SJSA1 (cell line): Measurements from ENCODE around the gene PNMA6A. TPM values are rescaled to one million over a fixed set of nuclear protein-coding genes. Genes with fewer than 3 reads are reported as not detected.
"Not testable (repeated sequence)": the region's sequence is repeated elsewhere in the genome, so short reads cannot be mapped to it uniquely, and the experiment has no call there.

ENCODE experiments used
- DNase-seq, 2 experiments: peaks; one replicate each; pipeline ENCODE4 v3.0.0-alpha.2; 2015 to 2020; ENCODE audit warnings: low spot score in 2 of 2, low read depth in 1 of 2
- H3K27ac ChIP-seq: fragments of 250-450 bp; sonication (Bioruptor Pico); 2 replicates; pipeline ENCODE4 v1.5.1; 2020; ENCODE audit warnings: mild to moderate bottlenecking, moderate library complexity
- H3K27me3 ChIP-seq: fragments of 250-450 bp; sonication (Bioruptor Pico); replicated peaks from 2 replicates; pipeline ENCODE4 v1.5.1; 2020; ENCODE audit warnings: mild to moderate bottlenecking, moderate library complexity
- H3K36me3 ChIP-seq: fragments of 250-450 bp; sonication (Bioruptor Pico); 2 replicates; pipeline ENCODE4 v1.5.1; 2020; ENCODE audit warnings: mild to moderate bottlenecking
- H3K4me1 ChIP-seq: fragments of 250-450 bp; sonication (Bioruptor Pico); replicated peaks from 2 replicates; pipeline ENCODE4 v1.6.1; 2021; ENCODE audit warnings: mild to moderate bottlenecking
- H3K4me3 ChIP-seq: fragments of 250-450 bp; sonication (Bioruptor Pico); 2 replicates; pipeline ENCODE4 v1.5.1; 2020; ENCODE audit warnings: mild to moderate bottlenecking
- H3K9me3 ChIP-seq: fragments of 250-450 bp; sonication (Bioruptor Pico); replicated peaks from 2 replicates; pipeline ENCODE4 v1.5.1; 2020; ENCODE audit warnings: mild to moderate bottlenecking
- total RNA-seq: library from RNA; depleted of rRNA; stranded (reverse); fragments of >200 nt; shearing (Covaris generic); gene quantifications from 2 replicates; pipeline ENCODE4 v1.2.3, GENCODE V29; 2014; rRNA removed

PNMA6A gene
- total RNA-seq, result not detected in 2 replicates

DNA sequence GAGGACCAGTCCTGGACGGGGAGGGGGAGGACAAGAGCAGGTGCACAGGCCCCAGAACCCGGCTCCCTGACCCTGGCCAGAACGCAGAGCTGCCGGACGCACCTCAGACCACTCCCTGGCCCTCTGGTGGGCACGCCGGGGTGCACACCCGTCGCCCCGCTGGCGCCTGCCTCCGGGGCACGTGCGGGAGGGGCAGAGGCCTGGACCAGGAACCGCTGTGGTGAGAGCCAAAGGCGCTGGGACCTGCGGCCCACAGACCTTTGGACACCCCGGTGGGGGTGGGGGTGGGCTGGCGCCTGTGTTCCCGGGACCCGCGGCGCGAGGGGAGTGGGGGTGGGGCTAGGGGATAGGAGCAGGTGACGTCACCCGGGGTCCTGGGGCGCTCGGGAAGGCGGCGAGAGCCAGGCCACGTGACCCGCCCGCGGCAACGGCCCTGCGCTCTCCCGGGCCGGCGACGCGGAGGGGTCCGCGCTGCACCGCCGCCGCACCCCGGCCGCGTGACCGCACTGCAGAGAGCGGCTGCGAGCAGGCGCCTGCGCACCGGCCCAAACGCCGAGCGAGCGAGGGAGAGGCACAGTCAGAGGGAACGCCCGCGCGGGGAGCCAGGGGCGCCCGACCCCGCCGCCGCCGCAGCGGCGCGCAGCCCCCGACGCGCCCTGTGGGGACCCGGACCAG lies at the start of gene PNMA6A:
TSS of gene PNMA6A (plus strand) at position 546 of the 675 bp plus-strand sequence. CDS start 609 bp downstream, outside the sequence.
- DNase-seq, H3K4me1 ChIP-seq, H3K27me3 ChIP-seq, H3K36me3 ChIP-seq, H3K27ac ChIP-seq, H3K9me3 ChIP-seq, H3K4me3 ChIP-seq: not testable (repeated sequence)

DNA sequence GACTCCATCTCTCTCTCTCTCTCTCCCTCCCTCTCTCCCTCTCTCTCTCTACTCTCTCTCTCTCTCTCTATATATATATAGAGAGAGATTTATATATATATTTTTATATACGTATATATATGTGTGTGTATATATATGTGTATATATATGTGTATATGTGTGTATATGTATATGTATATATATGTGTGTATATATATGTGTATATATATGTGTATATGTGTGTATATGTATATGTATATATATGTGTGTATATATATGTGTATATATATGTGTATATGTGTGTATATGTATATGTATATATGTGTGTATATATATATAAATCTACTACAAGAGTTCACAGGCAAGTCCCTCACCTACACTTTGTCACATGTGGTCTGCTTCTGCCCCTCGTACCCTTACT lies 45.8 kb upstream of the PNMA6A start:
- not testable (repeated sequence) for DNase-seq, H3K4me3 ChIP-seq, H3K36me3 ChIP-seq, H3K27me3 ChIP-seq, H3K27ac ChIP-seq, H3K4me1 ChIP-seq, H3K9me3 ChIP-seq

DNA sequence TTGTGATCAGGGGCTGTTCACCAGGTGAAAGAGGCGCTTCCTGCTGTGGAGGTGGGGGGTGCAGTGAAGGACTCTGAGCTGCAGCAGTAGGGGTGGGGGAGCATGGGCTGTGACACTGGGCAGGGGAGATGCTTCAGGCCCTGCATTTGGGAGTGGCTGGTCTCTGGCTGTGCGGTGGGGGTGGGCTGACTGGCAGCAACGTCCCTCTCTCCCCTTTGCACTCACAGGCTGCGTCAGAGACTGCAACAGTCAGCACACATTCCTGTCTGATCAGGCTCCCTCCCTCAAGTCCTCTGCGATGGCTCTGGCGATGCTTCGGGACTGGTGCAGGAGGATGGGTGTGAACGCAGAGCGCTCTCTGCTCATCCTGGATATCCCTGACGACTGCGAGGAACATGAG lies 43.8 kb upstream of the PNMA6A start:
- not testable (repeated sequence) for H3K27me3 ChIP-seq, H3K4me3 ChIP-seq, H3K9me3 ChIP-seq, DNase-seq, H3K36me3 ChIP-seq, H3K27ac ChIP-seq, H3K4me1 ChIP-seq

DNA sequence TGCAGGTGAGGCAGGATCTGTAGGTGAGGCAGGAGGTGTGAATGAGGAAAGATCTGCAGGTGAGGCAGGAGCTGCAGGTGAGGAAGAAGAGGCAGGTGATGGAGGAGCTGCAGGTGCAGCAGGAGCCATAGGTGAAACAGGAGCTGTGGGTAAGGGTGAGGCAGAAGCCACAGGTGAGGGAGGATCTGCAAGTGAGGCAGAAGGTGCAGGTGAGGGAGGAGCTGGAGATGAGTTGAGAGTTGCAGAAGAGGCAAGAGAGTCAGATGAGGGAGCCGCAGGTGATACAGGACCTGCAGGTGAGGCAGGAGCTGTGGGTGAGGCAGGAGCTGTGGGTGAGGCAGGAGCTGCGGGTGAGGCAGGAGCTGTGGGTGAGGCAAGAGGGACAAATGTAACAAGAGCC lies 43.1 kb upstream of the PNMA6A start:
- no peaks in the 10 kb centered on the region for H3K9me3 ChIP-seq
- no peaks in the 10 kb centered on the region for H3K36me3 ChIP-seq
- H3K4me3 ChIP-seq, result no peak overlapping the region
- no peak overlapping the region for H3K27ac ChIP-seq
- no peak for DNase-seq
- H3K4me1 ChIP-seq, result peaks cover 4% of the 10 kb centered on the region
- no peaks in the 10 kb centered on the region for H3K27me3 ChIP-seq

DNA sequence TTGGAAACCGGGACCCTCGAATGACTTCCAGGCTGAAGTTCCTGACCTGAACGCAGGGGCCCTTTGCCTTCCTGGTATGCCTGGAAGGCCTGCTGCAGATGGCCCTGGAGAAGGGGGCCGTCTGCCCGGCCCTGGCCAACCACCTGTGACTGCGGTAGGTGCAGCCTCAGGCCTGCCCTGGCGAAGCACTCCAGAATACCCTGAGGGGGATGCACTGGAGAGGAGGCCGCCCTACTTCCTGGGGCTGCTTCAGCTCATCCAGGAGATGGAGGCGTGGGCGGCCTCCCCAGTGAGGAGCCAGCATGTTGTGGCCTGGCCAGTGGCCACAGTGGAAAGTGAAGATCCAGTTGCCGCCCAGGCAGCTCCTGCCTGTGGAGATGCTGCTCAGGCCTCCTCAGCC lies 42.4 kb upstream of the PNMA6A start:
- DNase-seq, result no peak
- Histone ChIP-seq H3K9me3 (no peaks in the 10 kb centered on the region), H3K27me3 (no peaks in the 10 kb centered on the region), H3K4me3 (no peak overlapping the region), H3K4me1 (peaks cover 4% of the 10 kb centered on the region), H3K36me3 (no peaks in the 10 kb centered on the region), H3K27ac (no peak overlapping the region)

DNA sequence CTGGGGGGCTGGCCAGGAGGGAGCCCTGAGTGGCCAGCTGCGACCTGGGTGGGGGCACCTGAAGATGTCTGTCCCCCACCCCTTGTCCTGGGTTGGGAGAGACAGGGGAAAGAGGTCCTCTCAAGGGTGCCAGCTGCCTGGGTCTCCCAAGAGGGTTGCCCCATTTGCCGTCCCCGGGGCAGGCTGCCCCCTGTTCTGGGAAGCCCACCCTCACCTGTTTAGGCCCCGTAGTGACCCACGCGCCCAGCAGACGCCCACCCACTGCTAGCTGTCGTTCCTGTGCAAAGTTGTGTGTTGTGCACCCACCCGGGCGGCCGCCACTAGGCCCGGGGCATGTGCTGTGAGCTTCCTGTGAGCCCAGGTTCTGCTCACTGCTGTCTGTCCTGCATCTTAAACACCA lies 41.5 kb upstream of the PNMA6A start:
- H3K27ac ChIP-seq, result no peak overlapping the region
- H3K36me3 ChIP-seq, result no peaks in the 10 kb centered on the region
- no peak for DNase-seq
- peaks cover 4% of the 10 kb centered on the region for H3K4me1 ChIP-seq
- no peak overlapping the region for H3K4me3 ChIP-seq
- H3K27me3 ChIP-seq, result no peaks in the 10 kb centered on the region
- no peaks in the 10 kb centered on the region for H3K9me3 ChIP-seq

DNA sequence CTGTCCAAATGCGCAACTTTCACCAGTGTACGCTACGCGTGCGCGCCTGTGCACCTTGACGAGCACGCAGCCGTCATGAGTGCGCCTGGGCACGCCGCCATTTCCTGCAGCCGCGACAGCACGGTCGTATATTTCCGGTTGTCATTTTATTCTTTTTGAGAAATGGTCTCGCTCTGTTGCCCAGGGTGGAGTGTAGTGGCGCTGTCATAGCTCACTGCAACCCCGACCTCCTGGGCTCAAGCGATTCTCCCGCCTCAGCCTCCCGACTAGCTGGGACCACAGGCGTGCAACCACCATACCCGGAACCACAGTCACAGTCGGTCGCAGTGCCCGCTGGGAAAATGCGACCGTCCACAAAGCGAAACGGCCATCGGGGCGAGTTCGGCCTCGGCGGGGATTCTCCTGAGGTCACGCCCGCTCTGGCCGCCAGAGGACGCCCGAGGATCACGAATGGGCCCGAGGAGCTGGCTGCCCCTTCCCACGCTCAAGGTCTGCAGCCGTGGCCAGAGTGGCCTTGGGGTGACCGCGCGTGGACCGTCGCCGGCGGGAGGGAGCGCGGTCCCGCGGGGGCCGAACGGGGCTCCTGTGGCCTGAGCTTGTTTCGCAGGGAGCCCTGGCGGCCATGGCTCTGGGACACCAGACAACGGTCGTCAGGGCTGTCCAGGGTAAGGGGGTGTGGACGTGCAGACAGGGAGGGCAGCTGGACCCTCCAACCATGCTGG lies 39.7 kb upstream of the PNMA6A start:
- Histone ChIP-seq H3K4me1 (peaks cover 4% of the 10 kb centered on the region), H3K4me3 (peak overlapping the region; percentile 23; the same call in 1 of the 2 replicates), H3K27me3 (no peaks in the 10 kb centered on the region), H3K9me3 (no peaks in the 10 kb centered on the region), H3K27ac (no peak overlapping the region), H3K36me3 (no peaks in the 10 kb centered on the region)
- DNase-seq, result peak; percentile 48 to 57

DNA sequence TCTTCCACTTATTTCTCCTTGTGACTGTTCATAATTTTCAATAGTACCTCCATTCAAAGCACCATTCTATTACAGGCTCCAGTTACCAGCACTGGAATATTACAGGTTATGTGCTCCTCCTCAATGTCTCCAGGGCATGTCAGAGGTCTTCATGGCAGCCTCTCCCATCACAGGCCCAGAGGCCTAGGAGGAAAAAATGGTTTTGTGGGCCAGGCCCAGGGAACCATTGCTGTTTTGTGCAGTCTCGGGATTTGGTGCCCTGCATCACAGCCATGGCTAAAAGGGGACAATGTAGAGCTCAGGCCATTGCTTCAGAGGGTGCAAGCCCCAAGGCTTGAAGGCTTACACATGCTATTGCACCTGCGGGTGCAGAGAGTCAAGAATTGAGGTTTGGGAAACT lies 23.2 kb upstream of the PNMA6A start:
- no peaks in the 10 kb centered on the region for H3K27me3 ChIP-seq
- H3K27ac ChIP-seq, result no peak overlapping the region
- H3K9me3 ChIP-seq, result no peaks in the 10 kb centered on the region
- no peak for DNase-seq
- no peaks in the 10 kb centered on the region for H3K36me3 ChIP-seq
- H3K4me1 ChIP-seq, result no peaks in the 10 kb centered on the region
- H3K4me3 ChIP-seq, result no peak overlapping the region

DNA sequence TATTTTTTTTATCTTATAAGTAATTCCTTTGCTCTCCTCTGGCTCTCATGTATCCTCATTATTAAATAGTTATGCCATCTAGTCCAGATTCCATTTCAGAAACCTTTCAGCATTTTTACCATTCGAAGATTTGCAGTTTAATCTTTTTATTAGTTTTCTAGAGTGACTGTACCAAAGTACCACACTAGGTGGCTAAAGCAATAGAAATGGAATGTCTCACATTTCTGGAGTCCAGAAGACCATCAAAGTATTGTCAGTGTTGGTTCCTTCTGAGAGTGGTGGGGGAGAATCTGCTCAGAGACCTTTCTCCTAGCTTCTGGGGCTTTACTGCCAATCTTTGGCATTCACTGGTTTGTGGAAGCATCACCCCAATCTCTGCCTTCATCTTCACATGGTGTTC lies 19.7 kb upstream of the PNMA6A start:
- Histone ChIP-seq H3K36me3 (no peaks in the 10 kb centered on the region), H3K4me3 (no peak overlapping the region), H3K4me1 (no peaks in the 10 kb centered on the region), H3K27ac (no peak overlapping the region), H3K27me3 (0 out of 2 replicates have a peak, but pooled peaks cover 3% of the 10 kb centered on the region), H3K9me3 (no peaks in the 10 kb centered on the region)
- DNase-seq, result no peak

DNA sequence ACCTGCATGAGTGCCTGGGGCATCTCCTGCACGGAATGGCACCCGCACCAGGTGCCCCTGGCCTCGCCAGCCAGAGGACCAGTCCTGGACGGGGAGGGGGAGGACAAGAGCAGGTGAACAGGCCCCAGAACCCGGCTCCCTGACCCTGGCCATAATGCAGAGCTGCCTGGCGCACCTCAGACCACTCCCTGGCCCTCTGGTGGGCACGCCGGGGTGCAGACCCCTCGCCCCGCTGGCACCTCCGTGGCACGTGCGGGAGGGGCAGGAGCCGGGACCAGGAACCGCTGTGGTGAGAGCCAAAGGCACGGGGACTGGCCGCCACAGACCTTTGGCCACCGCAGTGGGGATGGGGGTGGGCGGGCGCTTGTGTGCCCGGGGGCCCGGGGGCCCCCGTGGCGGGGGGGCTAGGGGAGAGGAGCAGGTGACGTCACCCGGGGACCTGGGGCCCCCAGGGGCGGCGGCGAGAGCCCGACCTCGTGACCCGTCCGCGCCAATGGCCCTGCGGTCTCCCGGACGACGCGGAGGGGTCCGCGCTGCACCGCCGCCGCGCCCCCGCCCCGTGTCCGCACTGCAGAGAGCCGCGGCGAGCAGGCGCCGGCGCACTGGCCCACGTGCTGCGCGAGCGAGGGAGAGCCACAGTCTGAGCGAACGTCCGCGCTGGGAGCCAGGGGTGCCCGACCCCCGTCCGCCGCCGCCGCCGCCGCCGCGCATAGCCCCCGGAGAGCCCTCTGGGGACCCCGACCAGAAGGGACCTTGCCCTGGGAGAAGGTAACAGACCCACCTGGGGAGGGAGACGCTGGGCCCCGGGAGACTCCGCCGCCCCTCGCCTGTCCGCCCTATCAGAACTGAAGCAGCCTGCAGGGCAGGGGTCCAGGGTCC lies 16.1 kb upstream of the PNMA6A start, which contains the start of gene PNMA3:
TSS of gene PNMA3 (plus strand) at position 600 of the 879 bp plus-strand sequence. CDS start 586 bp downstream, outside the sequence.
- Histone ChIP-seq H3K36me3 (no peaks in the 10 kb centered on the region), H3K9me3 (no peaks in the 10 kb centered on the region), H3K4me1 (no peaks in the 10 kb centered on the region), H3K4me3 (no peak within 1 kb of the TSS), H3K27ac (no peak within 1 kb of the TSS), H3K27me3 (0 out of 2 replicates have a peak, but pooled peaks cover 3% of the 10 kb centered on the region)
- DNase-seq, result no peak

DNA sequence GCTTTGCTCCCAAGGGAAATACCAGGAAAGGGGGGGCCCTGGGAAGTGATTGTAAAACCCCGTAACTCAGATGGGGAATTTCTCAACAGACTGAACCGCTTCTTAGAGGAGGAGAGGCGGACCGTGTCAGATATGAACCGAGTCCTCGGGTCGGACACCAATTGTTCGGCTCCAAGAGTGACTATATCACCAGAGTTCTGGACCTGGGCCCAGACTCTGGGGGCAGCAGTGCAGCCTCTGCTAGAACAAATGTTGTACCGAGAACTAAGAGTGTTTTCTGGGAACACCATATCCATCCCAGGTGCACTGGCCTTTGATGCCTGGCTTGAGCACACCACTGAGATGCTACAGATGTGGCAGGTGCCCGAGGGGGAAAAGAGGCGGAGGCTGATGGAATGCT lies 15.0 kb upstream of the PNMA6A start:
- no peak for DNase-seq
- Histone ChIP-seq H3K9me3 (no peaks in the 10 kb centered on the region), H3K4me1 (no peaks in the 10 kb centered on the region)

DNA sequence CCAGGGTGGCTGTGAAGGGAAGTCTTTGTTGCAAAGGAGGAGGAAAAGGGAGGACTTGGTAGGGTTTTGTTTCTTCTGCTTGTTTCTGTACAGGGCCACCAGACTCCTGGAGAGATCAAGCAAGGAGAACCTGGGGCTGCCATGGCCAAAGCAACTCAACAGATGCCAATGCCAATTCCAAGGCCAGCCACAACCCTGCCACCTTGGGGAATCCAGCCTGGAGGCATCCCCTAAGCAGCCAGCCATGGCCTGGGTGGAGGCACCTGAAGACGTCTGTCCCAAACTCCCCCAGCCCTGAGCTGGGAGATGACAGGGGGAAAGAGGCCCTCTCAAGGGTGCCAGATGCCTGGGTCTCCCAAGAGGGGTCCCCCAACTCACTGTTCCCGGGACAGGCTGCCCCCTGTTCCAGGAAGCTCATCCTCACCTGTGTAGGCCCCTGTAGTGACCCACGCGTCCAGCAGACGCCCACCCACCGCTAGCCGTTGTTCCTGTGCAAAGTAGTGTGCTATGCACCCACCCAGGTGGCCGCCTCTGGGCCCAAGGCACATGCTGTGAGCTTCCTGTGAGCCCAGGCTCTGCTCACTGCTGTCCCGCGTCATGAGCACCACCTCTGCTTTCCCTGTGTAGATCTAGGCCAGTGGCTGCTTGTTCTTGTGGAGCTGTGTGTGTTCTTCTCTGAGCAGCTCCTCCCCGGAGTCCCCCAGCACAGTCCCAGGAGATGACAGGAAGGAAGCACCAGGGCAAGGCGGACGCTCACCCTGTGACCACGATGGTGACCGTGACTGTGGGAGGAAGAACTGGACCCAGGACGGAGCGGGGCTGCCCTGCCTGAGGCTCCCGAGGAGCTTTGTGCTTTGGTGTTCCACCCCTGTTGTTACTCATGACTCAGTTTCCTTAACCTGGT lies 12.8 kb upstream of the PNMA6A start:
- Histone ChIP-seq H3K27ac (no peak overlapping the region), H3K36me3 (no peaks in the 10 kb centered on the region), H3K4me3 (no peak overlapping the region), H3K4me1 (no peaks in the 10 kb centered on the region), H3K9me3 (no peaks in the 10 kb centered on the region), H3K27me3 (0 out of 2 replicates have a peak, but pooled peaks cover 3% of the 10 kb centered on the region)
- DNase-seq, result no peak

More for the DNA sequence above, 15.0 kb upstream of the PNMA6A start:
- Histone ChIP-seq H3K36me3 (no peaks in the 10 kb centered on the region), H3K27me3 (0 out of 2 replicates have a peak, but pooled peaks cover 3% of the 10 kb centered on the region), H3K27ac (no peak overlapping the region), H3K4me3 (no peak overlapping the region)

DNA sequence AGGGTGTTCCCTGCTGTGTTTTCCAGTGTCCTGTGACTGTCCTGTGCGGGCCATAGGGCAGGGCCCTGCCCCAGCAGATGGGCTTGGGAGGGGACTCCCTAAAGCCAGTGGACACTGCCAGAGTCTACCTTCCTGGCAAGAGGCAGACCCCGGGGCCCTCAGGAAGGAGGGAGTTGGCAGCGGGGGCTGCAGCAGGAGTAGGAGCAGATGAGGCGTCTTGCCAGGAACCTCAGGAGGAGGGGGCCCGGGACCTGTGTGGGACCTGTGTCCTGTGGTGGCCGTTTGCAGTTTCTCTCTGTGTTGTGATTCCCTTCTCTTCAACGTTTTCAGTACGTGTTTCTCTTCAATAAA lies 12.2 kb upstream of the PNMA6A start:
- Histone ChIP-seq H3K36me3 (no peaks in the 10 kb centered on the region), H3K27me3 (0 out of 2 replicates have a peak, but pooled peaks cover 3% of the 10 kb centered on the region), H3K4me3 (no peak overlapping the region), H3K9me3 (no peaks in the 10 kb centered on the region), H3K4me1 (no peaks in the 10 kb centered on the region), H3K27ac (no peak overlapping the region)
- no peak for DNase-seq
